Colonic mucosa (tissue), 4 donors: ENCODE data around the gene SMC5. TPM values are rescaled to one million over a fixed set of nuclear protein-coding genes. Genes with fewer than 3 reads are reported as not detected.

Experiments used
- DNase-seq: peaks from one replicate; pipeline ENCODE4 v3.0.0-alpha.2; 2020
- H3K27ac ChIP-seq: fragments of 200-600 bp; one replicate; pipeline ENCODE4 v1.8.0; 2021
- H3K27me3 ChIP-seq: fragments of 200-600 bp; one replicate; pipeline ENCODE4 v1.8.0; 2021
- H3K36me3 ChIP-seq: fragments of 200-600 bp; one replicate; pipeline ENCODE4 v1.8.0; 2021
- H3K4me1 ChIP-seq: fragments of 200-600 bp; one replicate; pipeline ENCODE4 v1.8.0; 2021; ENCODE audit warnings: mild to moderate bottlenecking
- H3K4me3 ChIP-seq: fragments of 200-600 bp; one replicate; pipeline ENCODE4 v1.8.0; 2021
- H3K9ac ChIP-seq, 2 donors: one replicate each; pipeline ENCODE4 v1.7.0; 2013; ENCODE audit warnings: control low read depth in 2 of 2, low read depth in 2 of 2, low read length in 2 of 2
- H3K9me3 ChIP-seq: fragments of 200-600 bp; one replicate; pipeline ENCODE4 v1.8.0; 2021
- intact Hi-C: fragments of 100-400 bp; cut with DNase I; formaldehyde crosslinking; loops from one replicate; pipeline ENCODE4 v1.14.1; 2022
- total RNA-seq, 2 donors: library from RNA; stranded (reverse); fragmentation: NEBNext Ultra II Directional in 1 of 2; extraction: Animal tissue kit (Norgen Biotek cat#: 25700) in 1 of 2; gene quantifications; one replicate each; pipeline ENCODE4 v1.2.1, GENCODE V29; 2021
- TF ChIP-seq, protein P1 (sequence below): fragments of 200-600 bp; IDR thresholded peaks from one replicate; pipeline ENCODE4 v1.8.0; 2022; ENCODE audit warnings: antibody characterized with exemption, mild to moderate bottlenecking
- donor health status: healthy.
- donor health status: DM: no; HTN: no; CAD: no.
- donor health status: DM: no; HTN: no; CAD: no.

Gene SMC5
- total RNA-seq, 2 donors from 2014 or later = 31.4 to 35.9 TPM

GRCh38 chr9:70250221-70250620 lies 8.6 kb upstream of the SMC5 start:
- Histone ChIP-seq H3K27me3 (no peaks in the 10 kb centered on the region), H3K9ac (no peak overlapping the region), H3K4me1 (no peaks in the 10 kb centered on the region), H3K4me3 (no peak overlapping the region), H3K36me3 (no peaks in the 10 kb centered on the region), H3K9me3 (no peaks in the 10 kb centered on the region), H3K27ac (no peak overlapping the region)
- DNase-seq = no peak
- intact Hi-C loops = no loop called here
- TF ChIP-seq, protein P1, sequence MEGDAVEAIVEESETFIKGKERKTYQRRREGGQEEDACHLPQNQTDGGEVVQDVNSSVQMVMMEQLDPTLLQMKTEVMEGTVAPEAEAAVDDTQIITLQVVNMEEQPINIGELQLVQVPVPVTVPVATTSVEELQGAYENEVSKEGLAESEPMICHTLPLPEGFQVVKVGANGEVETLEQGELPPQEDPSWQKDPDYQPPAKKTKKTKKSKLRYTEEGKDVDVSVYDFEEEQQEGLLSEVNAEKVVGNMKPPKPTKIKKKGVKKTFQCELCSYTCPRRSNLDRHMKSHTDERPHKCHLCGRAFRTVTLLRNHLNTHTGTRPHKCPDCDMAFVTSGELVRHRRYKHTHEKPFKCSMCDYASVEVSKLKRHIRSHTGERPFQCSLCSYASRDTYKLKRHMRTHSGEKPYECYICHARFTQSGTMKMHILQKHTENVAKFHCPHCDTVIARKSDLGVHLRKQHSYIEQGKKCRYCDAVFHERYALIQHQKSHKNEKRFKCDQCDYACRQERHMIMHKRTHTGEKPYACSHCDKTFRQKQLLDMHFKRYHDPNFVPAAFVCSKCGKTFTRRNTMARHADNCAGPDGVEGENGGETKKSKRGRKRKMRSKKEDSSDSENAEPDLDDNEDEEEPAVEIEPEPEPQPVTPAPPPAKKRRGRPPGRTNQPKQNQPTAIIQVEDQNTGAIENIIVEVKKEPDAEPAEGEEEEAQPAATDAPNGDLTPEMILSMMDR = no peak

DNA sequence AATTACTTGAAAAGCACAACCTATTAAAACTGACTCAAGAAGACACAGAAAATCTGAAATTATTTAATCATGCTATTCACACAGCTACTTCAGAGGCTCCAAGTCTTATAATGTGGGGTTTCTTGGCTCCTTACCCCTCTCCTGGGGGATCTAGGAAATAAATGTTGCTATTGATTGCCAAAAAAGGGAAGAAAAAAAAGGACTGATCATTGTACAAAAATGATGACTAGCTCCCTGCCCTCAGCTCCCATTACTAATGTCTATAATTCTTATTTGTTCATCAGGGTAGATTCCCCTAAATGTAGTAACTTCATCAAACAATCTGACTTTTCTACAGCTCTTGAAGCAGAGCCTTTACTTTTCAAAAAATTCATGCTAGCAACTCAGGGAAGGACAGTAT lies 3.3 kb upstream of the SMC5 start:
- Histone ChIP-seq H3K4me1 (no peaks in the 10 kb centered on the region), H3K4me3 (no peak overlapping the region), H3K9me3 (no peaks in the 10 kb centered on the region), H3K27me3 (no peaks in the 10 kb centered on the region), H3K9ac (peak overlapping the region in 1 of 2 donors; percentile 98), H3K27ac (no peak overlapping the region), H3K36me3 (no peaks in the 10 kb centered on the region)
- TF ChIP-seq, protein P1 = no peak
- no peak for DNase-seq
- intact Hi-C loops = loop anchor here (5.0 kb wide), 1 partner anchor 162 kb away; no protein-coding TSS in a partner anchor

GRCh38 chr9:70256123-70256551 lies 2.6 kb upstream of the SMC5 start:
- H3K4me3 ChIP-seq = no peak overlapping the region
- no peaks in the 10 kb centered on the region for H3K36me3 ChIP-seq
- no peaks in the 10 kb centered on the region for H3K9me3 ChIP-seq
- H3K4me1 ChIP-seq = no peaks in the 10 kb centered on the region
- no peak overlapping the region for H3K27ac ChIP-seq
- DNase-seq = peak; percentile 20
- H3K27me3 ChIP-seq = no peaks in the 10 kb centered on the region
- intact Hi-C loops = loop anchor here (5.0 kb wide), 1 partner anchor 161 kb away; no protein-coding TSS in a partner anchor
- TF ChIP-seq, protein P1 = no peak
- H3K9ac ChIP-seq = peak overlapping the region in 1 of 2 donors; percentile 98

- TF ChIP-seq, protein P1 = no peak
- no peak for DNase-seq
- intact Hi-C loops = loop anchor here (5.0 kb wide), 1 partner anchor 160 kb away; no protein-coding TSS in a partner anchor
- Histone ChIP-seq H3K4me3 (peak overlapping the region; percentile 69), H3K9ac (peak overlapping the region; percentile 93 to 98), H3K27ac (peak overlapping the region; percentile 97), H3K27me3 (no peaks in the 10 kb centered on the region), H3K9me3 (no peaks in the 10 kb centered on the region), H3K36me3 (no peaks in the 10 kb centered on the region), H3K4me1 (peaks cover 3% of the 10 kb centered on the region)
Measured at GRCh38 chr9:70257502-70257901, 1.3 kb upstream of the SMC5 start.

- Histone ChIP-seq H3K27ac (peak overlapping the region; percentile 97), H3K4me3 (peak overlapping the region; percentile 69), H3K36me3 (no peaks in the 10 kb centered on the region), H3K27me3 (no peaks in the 10 kb centered on the region), H3K4me1 (peaks cover 7% of the 10 kb centered on the region), H3K9me3 (no peaks in the 10 kb centered on the region), H3K9ac (peak overlapping the region; percentile 93 to 98)
- TF ChIP-seq, protein P1 = no peak
- intact Hi-C loops = loop anchor here (5.0 kb wide), 1 partner anchor 159 kb away; no protein-coding TSS in a partner anchor
- DNase-seq = peak; percentile 84
Measured at GRCh38 chr9:70257991-70258691, 637 bp upstream of the SMC5 start.
